Measurements from ENCODE around the gene CCDC148.

- no peak for TF ChIP-seq CTCF (IDR thresholded peaks at IDR 0.05; ENCODE audit: insufficient read depth, low read length)
- no peak for TF ChIP-seq POLR2AphosphoS5 (IDR thresholded peaks at IDR 0.05; ENCODE audit: low read depth)
- no peak for TF ChIP-seq REST (IDR thresholded peaks at IDR 0.05; ENCODE audit: insufficient replicate concordance, low read depth)
- no peak for TF ChIP-seq GABPA (IDR thresholded peaks at IDR 0.05; ENCODE audit: low read depth)
- no peak for TF ChIP-seq SPI1 (IDR thresholded peaks at IDR 0.05; ENCODE audit: borderline replicate concordance, low read depth)
Measured at GRCh38 chr2:158297606-158298005, 158.9 kb downstream of the CCDC148 start.

All from HL-60 (cell line).